ENCODE measurements around the gene POC1B.
A peak's percentile ranks its signal among the peaks of the same experiment; 100 is the strongest.

Gene POC1B

GRCh38 chr12:89525824-89526770 is at the start of gene POC1B:
POC1B (minus strand) TSS chr12:89526047; CDS start chr12:89525895, 152 bp downstream.
- peak; percentile 70 for DNase-seq (ENCODE audit: low read depth, low spot score)

- no peak for DNase-seq (ENCODE audit: low read depth, low spot score)
These were observed 49.5 kb upstream of the POC1B start for GRCh38 chr12:89575374-89575773.

- no peak for DNase-seq (ENCODE audit: low read depth, low spot score)
These were observed 48.9 kb upstream of the POC1B start for GRCh38 chr12:89574736-89575208.

- no peak for DNase-seq (ENCODE audit: low read depth, low spot score)
These were observed 47.4 kb upstream of the POC1B start for GRCh38 chr12:89573051-89573810.

- no peak for DNase-seq (ENCODE audit: low read depth, low spot score)
These were observed 45.8 kb upstream of the POC1B start for GRCh38 chr12:89571491-89572195.

- no peak for DNase-seq (ENCODE audit: low read depth, low spot score)
These were observed 42.6 kb upstream of the POC1B start for GRCh38 chr12:89568484-89568883.

GRCh38 chr12:89567691-89568239 is 41.9 kb upstream of the POC1B start:
- DNase-seq (ENCODE audit: low read depth, low spot score) = no peak

GRCh38 chr12:89566615-89567014 is 40.8 kb upstream of the POC1B start:
- no peak for DNase-seq (ENCODE audit: low read depth, low spot score)

GRCh38 chr12:89565002-89565401 is 39.2 kb upstream of the POC1B start:
- no peak for DNase-seq (ENCODE audit: low read depth, low spot score)

GRCh38 chr12:89559753-89560152 is 33.9 kb upstream of the POC1B start:
- DNase-seq (ENCODE audit: low read depth, low spot score) = no peak

GRCh38 chr12:89556976-89557375 is 31.1 kb upstream of the POC1B start:
- DNase-seq (ENCODE audit: low read depth, low spot score) = no peak

GRCh38 chr12:89552376-89552775 is 26.5 kb upstream of the POC1B start:
- DNase-seq (ENCODE audit: low read depth, low spot score) = no peak

GRCh38 chr12:89551747-89552146 is 25.9 kb upstream of the POC1B start:
- DNase-seq (ENCODE audit: low read depth, low spot score) = no peak

GRCh38 chr12:89547101-89547500 is 21.3 kb upstream of the POC1B start:
- no peak for DNase-seq (ENCODE audit: low read depth, low spot score)

GRCh38 chr12:89546151-89546550 is 20.3 kb upstream of the POC1B start:
- DNase-seq (ENCODE audit: low read depth, low spot score) = no peak

GRCh38 chr12:89544681-89545184 is 18.9 kb upstream of the POC1B start:
- no peak for DNase-seq (ENCODE audit: low read depth, low spot score)

GRCh38 chr12:89544022-89544421 is 18.2 kb upstream of the POC1B start:
- DNase-seq (ENCODE audit: low read depth, low spot score) = no peak

GRCh38 chr12:89542912-89543592 is 17.2 kb upstream of the POC1B start:
- no peak for DNase-seq (ENCODE audit: low read depth, low spot score)

GRCh38 chr12:89542236-89542635 is 16.4 kb upstream of the POC1B start:
- DNase-seq (ENCODE audit: low read depth, low spot score) = no peak

- DNase-seq (ENCODE audit: low read depth, low spot score) = no peak
These were observed 14.7 kb upstream of the POC1B start for GRCh38 chr12:89540586-89540985.

Measured in iPS DF 19.7 (cell line).